Measurements from ENCODE around the gene TMEM72. TPM values are rescaled to one million over a fixed set of nuclear protein-coding genes. Genes with fewer than 3 reads are reported as not detected.
"Not testable (repeated sequence)": the region's sequence is repeated elsewhere in the genome, so short reads cannot be mapped to it uniquely, and the experiment has no call there.

Gene TMEM72
- total RNA-seq: not detected

DNA sequence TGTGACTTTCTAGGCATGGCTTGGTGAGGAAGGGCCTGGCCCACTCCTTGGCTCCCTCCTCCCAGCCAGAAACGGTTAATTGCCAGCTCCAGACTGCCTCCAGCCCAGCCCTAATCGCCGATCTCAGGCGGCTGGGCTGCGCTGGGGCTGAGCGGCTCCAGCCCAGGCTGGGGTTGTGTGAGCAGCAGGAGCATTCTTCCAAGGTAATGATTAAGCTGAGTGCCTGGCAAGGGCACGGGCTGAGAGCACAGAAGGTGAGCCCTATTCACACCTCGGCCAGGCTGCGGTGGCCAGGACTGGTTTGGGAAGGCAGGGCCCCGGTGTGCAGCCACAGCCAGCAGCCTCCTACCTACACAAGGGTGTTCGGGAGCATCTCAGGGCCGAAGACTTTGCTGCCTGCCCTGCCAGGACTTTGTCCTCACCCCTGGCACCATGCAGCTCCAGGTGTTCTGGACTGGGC is at the start of gene TMEM72:
Gene TMEM72, plus strand, starts transcription at position 257 of the 460 bp plus-strand sequence. Its CDS starts 176 bp downstream, at position 433.
- H3K27ac Mint-ChIP-seq: no peak within 1 kb of the TSS
- CTCF ChIA-PET: no interaction called here
- no peaks in the 10 kb centered on the region for H3K9me3 Mint-ChIP-seq
- H3K4me1 Mint-ChIP-seq: peaks cover 15% of the 10 kb centered on the region
- no peak within 1 kb of the TSS for H3K4me3 Mint-ChIP-seq
- POLR2A ChIA-PET: no interaction called here
- no peaks in the 10 kb centered on the region for H3K36me3 Mint-ChIP-seq (ENCODE audit: low read depth)
- no peaks in the 10 kb centered on the region for H3K27me3 Mint-ChIP-seq
- DNase-seq: no peak

DNA sequence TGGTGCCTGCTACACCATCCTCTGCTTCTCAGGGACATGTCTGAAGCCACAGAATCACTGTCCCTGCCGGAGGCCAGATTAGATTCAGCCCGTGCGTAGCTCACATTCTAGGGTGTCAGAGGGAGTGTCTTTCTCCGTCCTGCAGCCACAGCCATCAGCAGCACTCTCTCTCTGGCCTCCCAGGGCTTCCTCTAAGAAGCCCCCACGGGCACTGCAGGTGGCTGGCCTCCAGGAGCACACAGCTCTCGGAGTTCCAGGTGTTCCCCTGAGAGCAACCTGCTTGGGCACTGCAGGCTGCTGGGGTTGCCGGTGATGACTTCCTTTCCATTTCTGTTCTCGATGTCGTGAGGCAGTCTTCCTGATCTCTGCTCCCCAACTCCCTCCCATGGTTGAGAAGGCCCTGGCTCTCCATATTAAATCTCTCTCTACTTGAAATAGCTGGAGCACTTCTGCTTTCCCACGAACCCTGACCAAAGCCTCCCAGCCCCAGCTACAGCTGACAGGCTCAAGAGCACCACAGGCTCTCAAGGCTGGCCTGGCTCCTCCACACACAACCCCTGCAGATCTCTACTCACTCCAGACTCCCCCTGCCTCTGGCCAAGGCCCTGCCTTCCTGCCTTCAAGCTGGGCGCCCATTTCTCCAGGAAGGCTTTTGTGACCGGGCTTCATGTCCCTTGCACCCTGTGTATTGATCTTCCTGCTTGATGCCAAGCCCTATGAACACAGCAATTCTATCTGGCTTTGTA is 49.0 kb upstream of the TMEM72 start:
- peaks cover 10% of the 10 kb centered on the region for H3K4me1 Mint-ChIP-seq
- CTCF ChIA-PET: no interaction called here

DNA sequence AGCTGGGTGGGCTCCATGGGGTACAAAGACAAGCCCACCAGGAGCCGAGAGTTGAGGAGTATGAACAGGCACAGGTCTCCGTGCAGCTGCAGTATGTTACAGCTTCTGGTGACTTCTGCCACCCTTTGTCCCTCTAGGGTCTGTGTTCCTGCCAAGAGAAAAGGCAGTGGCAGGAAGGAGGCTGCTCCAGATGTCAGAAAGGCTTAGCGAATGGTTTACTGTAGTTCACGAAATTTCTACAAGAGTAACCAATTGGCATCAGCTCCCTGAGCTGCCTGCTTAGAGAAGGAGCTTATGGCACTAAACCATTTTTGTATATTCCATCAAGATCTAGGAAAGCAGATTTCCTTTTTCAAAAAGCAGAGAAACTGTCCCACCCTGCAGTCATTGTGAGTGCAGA is 48.2 kb upstream of the TMEM72 start:
- no peak for DNase-seq
- Mint-ChIP-seq H3K36me3 (ENCODE audit: low read depth) (no peaks in the 10 kb centered on the region), H3K9me3 (no peaks in the 10 kb centered on the region), H3K27ac (no peak overlapping the region), H3K4me3 (no peak overlapping the region), H3K4me1 (peaks cover 10% of the 10 kb centered on the region), H3K27me3 (peaks cover 40% of the 10 kb centered on the region)
- ChIA-PET POLR2A (no interaction called here), CTCF (interaction anchor here (0.6 kb wide), 1 partner anchor 9 kb away, joined by 3 read pairs; no protein-coding TSS in a partner anchor)

More for the DNA sequence above, 49.0 kb upstream of the TMEM72 start:
- no peak overlapping the region for H3K27ac Mint-ChIP-seq
- no peak overlapping the region for H3K4me3 Mint-ChIP-seq
- no peaks in the 10 kb centered on the region for H3K36me3 Mint-ChIP-seq (ENCODE audit: low read depth)
- H3K9me3 Mint-ChIP-seq: no peaks in the 10 kb centered on the region
- peaks cover 37% of the 10 kb centered on the region for H3K27me3 Mint-ChIP-seq
- no peak for DNase-seq
- POLR2A ChIA-PET: no interaction called here

GRCh38 chr10:44863344-44864047 is 47.6 kb upstream of the TMEM72 start:
- peaks cover 43% of the 10 kb centered on the region for H3K27me3 Mint-ChIP-seq
- no peaks in the 10 kb centered on the region for H3K36me3 Mint-ChIP-seq (ENCODE audit: low read depth)
- H3K27ac Mint-ChIP-seq: no peak overlapping the region
- ChIA-PET CTCF (interaction anchor here (0.6 to 1.5 kb wide), 5 partner anchors 9 to 106 kb away, joined by 3 to 5 read pairs (median 3); no protein-coding TSS in a partner anchor), POLR2A (no interaction called here)
- no peak for DNase-seq
- H3K4me1 Mint-ChIP-seq: peaks cover 10% of the 10 kb centered on the region
- H3K9me3 Mint-ChIP-seq: no peaks in the 10 kb centered on the region
- H3K4me3 Mint-ChIP-seq: no peak overlapping the region

- POLR2A ChIA-PET: no interaction called here
- Mint-ChIP-seq H3K36me3 (ENCODE audit: low read depth) (no peaks in the 10 kb centered on the region), H3K4me3 (peak overlapping the region; percentile 79), H3K27ac (peak overlapping the region; percentile 19), H3K27me3 (peaks cover 48% of the 10 kb centered on the region), H3K9me3 (no peaks in the 10 kb centered on the region), H3K4me1 (peaks cover 10% of the 10 kb centered on the region)
- DNase-seq: no peak
- CTCF ChIA-PET: interaction anchor here (0.7 to 1.5 kb wide), 8 partner anchors 10 to 105 kb away, joined by 3 to 5 read pairs (median 4); no protein-coding TSS in a partner anchor
These were observed 47.1 kb upstream of the TMEM72 start for GRCh38 chr10:44864051-44864450.

GRCh38 chr10:44864637-44865288 is 46.4 kb upstream of the TMEM72 start:
- peak; percentile 78 for DNase-seq
- Mint-ChIP-seq H3K36me3 (ENCODE audit: low read depth) (no peaks in the 10 kb centered on the region), H3K9me3 (no peaks in the 10 kb centered on the region), H3K27ac (no peak overlapping the region), H3K4me1 (peaks cover 10% of the 10 kb centered on the region), H3K27me3 (peaks cover 53% of the 10 kb centered on the region), H3K4me3 (peak overlapping the region; percentile 79)
- CTCF ChIA-PET: interaction anchor here (0.7 to 1.5 kb wide), 8 partner anchors 10 to 104 kb away, joined by 3 to 5 read pairs (median 4); no protein-coding TSS in a partner anchor
- POLR2A ChIA-PET: no interaction called here

DNA sequence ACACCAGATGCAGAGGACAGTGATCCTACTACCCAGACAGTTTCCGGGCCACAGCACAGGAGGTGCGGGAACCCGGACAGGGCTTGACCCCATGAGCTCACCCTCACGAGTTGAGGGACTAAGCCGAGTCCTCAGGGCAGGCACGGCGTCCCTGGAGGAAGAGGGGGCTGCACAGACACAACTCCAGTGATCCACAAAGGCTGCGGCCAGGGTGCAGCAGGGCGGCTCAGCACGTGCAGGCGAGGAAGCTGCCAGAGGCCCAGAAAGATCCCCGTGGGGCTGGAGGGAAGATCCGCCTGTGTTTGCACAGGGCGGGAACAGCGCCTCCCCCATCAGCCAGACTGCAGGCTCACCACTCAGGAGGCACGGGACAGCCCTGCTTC is 45.9 kb upstream of the TMEM72 start:
- no peak overlapping the region for H3K27ac Mint-ChIP-seq
- H3K4me1 Mint-ChIP-seq: peaks cover 10% of the 10 kb centered on the region
- H3K9me3 Mint-ChIP-seq: no peaks in the 10 kb centered on the region
- POLR2A ChIA-PET: no interaction called here
- no peak for DNase-seq
- no peak overlapping the region for H3K4me3 Mint-ChIP-seq
- CTCF ChIA-PET: interaction anchor here (0.6 to 1.5 kb wide), 5 partner anchors 12 to 488 kb away, joined by 3 to 4 read pairs (median 3); no protein-coding TSS in a partner anchor
- H3K36me3 Mint-ChIP-seq (ENCODE audit: low read depth): no peaks in the 10 kb centered on the region
- H3K27me3 Mint-ChIP-seq: peaks cover 57% of the 10 kb centered on the region

- not testable (repeated sequence) for H3K4me3 Mint-ChIP-seq; H3K36me3 Mint-ChIP-seq (ENCODE audit: low read depth); H3K27ac Mint-ChIP-seq; DNase-seq; H3K4me1 Mint-ChIP-seq; H3K9me3 Mint-ChIP-seq
- peaks cover 58% of the 10 kb centered on the region for H3K27me3 Mint-ChIP-seq
- ChIA-PET POLR2A (interaction anchor here (0.8 kb wide), 1 partner anchor 1434 kb away, joined by 3 read pairs; no protein-coding TSS in a partner anchor), CTCF (interaction anchor here (1.2 kb wide), 1 partner anchor 10 kb away, joined by 5 read pairs; no protein-coding TSS in a partner anchor)
These were observed 44.8 kb upstream of the TMEM72 start for GRCh38 chr10:44866367-44866766.

DNA sequence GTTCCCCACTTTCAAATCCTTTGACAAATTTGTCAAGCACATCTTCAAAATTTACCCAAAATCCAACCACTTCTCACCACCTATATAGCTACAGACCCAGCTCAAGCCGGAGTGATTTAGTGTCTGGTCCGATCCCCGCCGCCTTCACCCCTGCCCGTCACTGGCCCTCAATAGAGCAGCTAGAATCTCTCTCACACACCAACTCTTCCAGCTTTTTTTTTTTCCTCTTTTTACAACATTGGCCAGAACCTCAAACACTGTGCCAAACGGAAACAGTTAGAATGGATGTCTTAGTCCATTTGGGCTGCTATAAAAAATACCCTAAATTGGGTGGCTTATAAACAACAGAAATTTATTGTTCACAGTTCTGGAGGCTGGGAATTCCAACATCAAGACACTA is 41.1 kb upstream of the TMEM72 start:
- Mint-ChIP-seq H3K27ac (no peak overlapping the region), H3K9me3 (no peaks in the 10 kb centered on the region)
- no peak for DNase-seq

DNA sequence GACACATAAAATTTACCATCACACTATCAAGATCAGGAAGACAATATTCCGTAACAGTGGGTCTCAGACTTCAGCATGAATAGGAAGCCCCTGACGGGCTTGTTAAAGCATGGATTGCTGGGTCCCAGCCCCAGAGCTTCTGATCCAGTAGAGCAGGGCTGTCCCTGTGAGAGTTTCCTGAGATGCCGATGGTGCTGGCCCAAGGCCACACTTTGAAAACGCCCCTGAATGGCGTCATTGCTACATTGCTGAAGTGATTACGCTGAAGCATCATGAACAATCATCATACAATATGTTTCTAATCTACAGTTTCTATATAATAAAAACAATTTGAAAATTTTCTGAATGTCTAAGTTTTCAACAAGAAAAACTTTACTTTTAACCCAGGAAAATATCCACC is 38.0 kb upstream of the TMEM72 start:
- CTCF ChIA-PET: interaction anchor here (1.1 kb wide), 1 partner anchor 15 kb away, joined by 4 read pairs; no protein-coding TSS in a partner anchor

More for the DNA sequence above, 41.1 kb upstream of the TMEM72 start:
- Mint-ChIP-seq H3K36me3 (ENCODE audit: low read depth) (no peaks in the 10 kb centered on the region), H3K4me3 (no peak overlapping the region), H3K27me3 (peaks cover 38% of the 10 kb centered on the region), H3K4me1 (peaks cover 2% of the 10 kb centered on the region)
- POLR2A ChIA-PET: no interaction called here
- CTCF ChIA-PET: interaction anchor here (1.0 to 1.3 kb wide), 2 partner anchors 11 to 13 kb away, joined by 3 to 4 read pairs; no protein-coding TSS in a partner anchor

DNA sequence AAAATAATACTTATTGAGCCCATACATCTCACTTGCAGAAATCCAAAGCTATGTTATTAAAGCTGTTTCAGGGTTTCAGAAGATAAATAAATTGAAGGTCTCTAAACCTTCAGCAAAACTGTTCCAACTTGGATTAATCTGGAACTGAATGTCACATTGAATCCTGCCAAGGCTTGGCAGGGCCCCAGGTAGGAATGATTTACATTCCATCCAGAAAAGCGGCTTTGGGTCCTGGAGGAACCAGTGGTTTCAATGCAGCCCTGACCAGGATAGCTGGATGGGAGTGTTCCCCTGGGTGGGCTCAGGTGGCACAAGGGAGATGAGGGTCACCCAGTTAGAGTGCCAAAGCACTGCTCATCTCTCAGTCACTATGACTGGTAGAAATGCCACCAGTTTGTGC is 37.0 kb upstream of the TMEM72 start:
- no peak for DNase-seq
- no peaks in the 10 kb centered on the region for H3K9me3 Mint-ChIP-seq
- H3K4me3 Mint-ChIP-seq: no peak overlapping the region
- H3K27ac Mint-ChIP-seq: no peak overlapping the region
- ChIA-PET CTCF (no interaction called here), POLR2A (no interaction called here)
- no peaks in the 10 kb centered on the region for H3K36me3 Mint-ChIP-seq (ENCODE audit: low read depth)
- peaks cover 10% of the 10 kb centered on the region for H3K27me3 Mint-ChIP-seq
- peaks cover 7% of the 10 kb centered on the region for H3K4me1 Mint-ChIP-seq

More for the DNA sequence above, 38.0 kb upstream of the TMEM72 start:
- no peak for DNase-seq
- no peaks in the 10 kb centered on the region for H3K4me1 Mint-ChIP-seq
- no peak overlapping the region for H3K27ac Mint-ChIP-seq
- H3K9me3 Mint-ChIP-seq: no peaks in the 10 kb centered on the region
- no peak overlapping the region for H3K4me3 Mint-ChIP-seq
- H3K36me3 Mint-ChIP-seq (ENCODE audit: low read depth): no peaks in the 10 kb centered on the region
- POLR2A ChIA-PET: no interaction called here
- peaks cover 18% of the 10 kb centered on the region for H3K27me3 Mint-ChIP-seq

DNA sequence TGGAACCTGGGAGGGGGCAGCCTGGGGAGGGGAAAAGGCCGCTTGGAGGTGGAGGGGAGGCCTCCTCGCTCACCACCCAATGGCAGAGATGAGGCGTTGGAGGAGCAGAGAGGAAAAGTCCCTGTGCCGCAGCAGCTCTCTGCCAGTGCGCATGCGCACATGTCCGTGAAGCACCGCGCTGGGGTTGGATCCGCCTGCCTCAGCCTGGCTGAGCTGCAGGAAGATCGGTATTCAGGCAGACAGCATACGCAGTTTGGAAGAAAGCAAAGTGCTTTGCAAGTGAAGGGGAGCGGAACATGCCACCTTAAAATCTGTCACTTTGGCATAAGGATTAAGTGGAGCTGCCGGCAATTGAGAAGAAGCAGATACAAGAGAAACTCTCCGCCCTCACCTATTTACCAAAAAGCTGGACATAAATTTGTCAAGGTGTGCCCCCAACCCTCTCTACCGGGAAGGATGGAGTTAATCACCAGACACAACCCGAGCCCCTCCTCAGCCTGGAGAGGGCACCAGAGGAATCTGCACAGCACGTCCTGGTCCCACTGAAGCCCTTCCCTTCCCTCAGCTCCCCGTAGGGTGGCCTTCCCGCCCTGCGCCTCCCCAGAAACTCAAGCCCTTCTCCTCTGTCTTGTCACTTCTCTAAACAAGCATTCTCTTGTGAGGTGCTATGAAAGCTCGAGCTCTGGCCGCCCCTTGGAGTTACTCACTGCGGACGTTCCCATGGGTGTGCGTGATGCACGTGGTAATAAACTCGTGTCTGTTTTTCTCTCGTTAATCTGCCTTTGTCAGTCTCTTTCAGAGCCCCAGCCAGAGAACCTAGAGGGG is 32.2 kb upstream of the TMEM72 start:
- H3K9me3 Mint-ChIP-seq: no peaks in the 10 kb centered on the region
- CTCF ChIA-PET: interaction anchor here (0.8 kb wide), 1 partner anchor 15 kb away, joined by 5 read pairs; no protein-coding TSS in a partner anchor

More for the DNA sequence above, 32.2 kb upstream of the TMEM72 start:
- Mint-ChIP-seq H3K4me3 (peak overlapping the region; percentile 73), H3K36me3 (ENCODE audit: low read depth) (no peaks in the 10 kb centered on the region), H3K4me1 (peaks cover 14% of the 10 kb centered on the region), H3K27ac (peak overlapping the region; percentile 28), H3K27me3 (peaks cover 13% of the 10 kb centered on the region)
- DNase-seq: peak; percentile 77
- POLR2A ChIA-PET: no interaction called here

Measured in activated CD4-positive, alpha-beta memory T cell treated with anti-CD3 and anti-CD28 coated beads, Interleukin-2, amount 10 ng/mL, durations not matched to agents 7 days and 5 days (primary cell).